Measurements from ENCODE around the gene NTM.

The NTM gene

DNA sequence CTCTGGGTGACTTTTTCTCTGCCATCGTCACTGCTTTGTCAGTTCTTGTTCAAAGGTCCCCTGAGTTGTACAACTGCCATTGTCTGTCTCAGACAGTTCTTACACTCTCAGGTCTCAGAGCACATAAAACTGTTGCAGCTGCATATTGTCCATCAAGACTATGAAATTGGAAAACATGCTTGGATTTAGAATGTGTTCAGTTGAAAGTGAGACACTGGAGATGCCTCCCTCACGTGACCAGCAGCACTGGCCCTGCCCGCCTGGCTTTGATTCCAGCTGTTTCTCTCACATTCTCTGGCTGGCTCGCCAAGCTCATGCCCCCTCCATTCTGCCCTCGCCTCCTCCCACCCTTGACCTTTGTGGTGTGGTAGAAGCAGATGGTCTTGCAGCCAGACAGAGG lies 244.2 kb downstream of the NTM start:
- DNase-seq: no peak

DNA sequence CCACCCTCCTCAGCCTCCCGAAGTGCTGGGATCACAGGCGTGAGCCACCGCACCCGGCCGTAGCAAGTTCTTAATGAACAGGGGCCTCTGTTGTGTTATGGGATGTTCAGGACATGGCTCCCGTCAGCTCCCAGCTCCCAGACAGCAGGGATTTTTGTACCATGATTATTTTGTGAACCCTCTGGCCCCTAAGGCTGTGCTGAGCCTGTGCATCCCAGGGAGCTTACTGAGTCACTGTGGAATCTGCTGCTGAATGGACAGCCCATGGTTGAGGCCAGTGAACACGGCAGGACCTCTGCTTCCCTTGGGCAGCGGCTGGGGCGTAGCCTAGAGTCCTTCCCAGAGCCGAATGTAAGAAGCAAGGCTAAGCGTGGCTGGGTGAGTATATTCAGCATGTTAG lies 245.2 kb downstream of the NTM start:
- no peak for DNase-seq

DNA sequence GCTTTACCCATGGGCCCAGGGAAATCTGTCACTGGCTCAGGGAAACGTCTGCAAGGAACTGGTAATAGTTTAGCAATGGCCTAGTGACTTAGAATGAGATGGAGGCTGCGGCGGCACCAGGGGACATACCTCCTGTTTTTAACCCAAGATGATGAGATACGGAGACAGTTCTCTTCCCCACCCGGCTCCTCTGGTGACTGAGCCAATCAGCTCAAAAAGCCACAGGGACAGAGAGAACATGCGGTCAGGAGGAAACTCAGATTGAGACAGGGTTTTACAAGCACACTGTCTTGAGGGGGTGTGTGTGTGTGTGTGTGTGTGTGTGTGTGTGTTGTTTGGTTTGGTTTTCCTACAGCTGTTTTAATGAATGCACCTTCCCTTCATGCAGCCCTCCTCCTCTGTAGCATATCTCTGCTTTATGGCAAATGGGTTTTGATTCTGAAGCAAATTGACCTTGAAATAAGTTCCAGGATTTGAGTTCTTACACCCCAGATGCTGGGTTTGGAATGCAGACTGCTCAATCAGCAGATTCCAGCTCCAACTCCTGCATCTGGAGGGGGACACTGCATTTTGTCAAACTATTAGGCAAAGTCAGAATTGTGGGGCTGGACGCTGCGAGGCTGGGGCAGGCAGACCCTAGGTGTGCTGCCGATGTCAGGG lies 246.2 kb downstream of the NTM start:
- DNase-seq: no peak

DNA sequence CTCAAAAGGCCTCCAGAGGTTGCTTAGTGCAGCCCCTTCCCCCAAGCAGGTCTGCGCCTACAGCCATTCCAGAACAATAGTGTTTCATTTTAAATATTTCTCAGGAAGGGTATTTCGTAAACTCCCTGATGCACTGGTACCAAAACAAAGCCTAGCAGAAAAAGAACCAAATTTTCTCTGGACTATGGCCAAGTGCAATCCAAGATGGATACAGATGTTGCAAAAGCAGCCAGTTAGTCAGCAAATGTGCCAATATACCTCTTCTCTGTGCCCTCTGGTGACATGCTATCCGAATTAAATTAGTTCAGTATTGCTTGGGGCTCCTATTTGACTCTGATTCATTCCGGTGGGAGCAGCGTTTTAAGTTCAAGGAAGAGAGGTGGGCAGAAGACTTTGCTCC lies 247.8 kb downstream of the NTM start:
- DNase-seq: no peak

DNA sequence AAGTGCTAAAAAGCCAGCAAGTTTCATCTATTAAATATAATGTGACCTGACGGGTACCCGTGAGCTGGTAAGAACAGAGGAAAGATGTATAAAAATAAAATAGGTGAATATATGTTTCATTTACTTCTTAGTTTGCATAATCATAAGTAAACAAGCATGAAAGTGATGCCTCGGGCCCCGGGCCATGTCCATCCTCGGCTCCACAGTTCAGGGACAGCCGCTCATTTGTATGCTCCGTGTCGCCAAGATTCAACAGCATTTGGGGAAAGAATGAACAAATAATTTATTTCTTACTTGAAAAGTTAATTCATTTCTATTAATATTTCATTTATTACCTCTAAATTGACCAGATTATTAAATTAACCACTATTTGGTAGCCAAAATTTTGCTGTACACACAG lies 251.8 kb downstream of the NTM start:
- no peak for DNase-seq

DNA sequence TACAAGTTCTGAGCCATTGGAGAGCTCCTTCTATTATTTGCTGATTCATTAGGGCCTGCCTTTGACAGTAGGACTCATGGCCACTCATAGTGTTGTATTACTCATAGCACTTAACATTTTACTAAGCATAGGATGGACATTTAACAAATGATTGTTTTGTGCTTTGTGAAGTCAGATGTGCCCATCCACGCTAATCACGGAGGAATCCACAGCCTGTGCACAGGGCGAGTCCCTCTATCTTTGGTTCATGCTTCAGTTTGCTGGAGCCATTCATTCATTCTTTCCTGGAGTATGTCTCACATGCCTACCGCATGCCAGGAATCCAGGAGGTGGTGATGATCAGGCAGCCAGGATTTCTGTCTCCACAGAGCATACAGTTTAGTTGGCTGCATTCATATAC lies 254.1 kb downstream of the NTM start:
- DNase-seq: no peak

DNA sequence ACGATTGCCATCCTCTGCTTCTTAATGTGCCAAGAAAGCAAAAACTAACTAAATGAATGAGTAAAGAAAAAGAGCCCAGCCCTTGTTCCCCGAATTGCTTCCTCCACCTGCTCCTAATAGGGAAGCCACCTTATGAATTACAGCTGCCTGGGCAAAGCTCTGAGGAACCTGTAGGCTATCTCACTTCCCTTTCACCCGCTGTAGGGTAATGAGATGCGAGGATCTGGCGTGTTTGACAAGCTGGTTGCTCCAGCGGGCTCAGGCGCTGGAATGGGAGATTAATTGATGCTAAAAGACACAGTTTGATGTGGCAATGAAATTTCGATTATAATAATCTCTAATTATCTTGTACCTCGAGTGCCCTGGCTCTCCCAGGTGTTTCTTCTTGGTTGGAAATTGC lies 256.4 kb downstream of the NTM start:
- no peak for DNase-seq

DNA sequence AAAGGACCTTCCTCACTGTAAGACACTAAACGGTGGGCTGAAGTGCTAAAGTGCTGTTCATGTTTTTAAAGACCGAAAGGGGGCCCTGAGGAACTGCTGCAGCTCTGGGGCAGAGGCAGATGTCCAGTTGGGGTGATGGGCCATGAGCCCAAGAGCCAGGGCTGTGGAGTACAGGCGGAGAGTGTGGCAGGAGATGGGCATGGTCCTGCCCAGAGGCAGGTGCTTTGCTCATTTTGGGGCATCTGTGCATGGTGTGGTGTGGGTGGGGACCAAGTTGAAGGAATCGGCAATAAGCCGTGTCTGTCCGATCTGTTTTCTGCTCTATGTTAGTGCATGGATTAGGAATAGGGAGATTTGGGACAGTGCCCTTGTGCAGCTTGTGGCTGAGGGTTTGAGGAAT lies 258.3 kb downstream of the NTM start:
- no peak for DNase-seq

DNA sequence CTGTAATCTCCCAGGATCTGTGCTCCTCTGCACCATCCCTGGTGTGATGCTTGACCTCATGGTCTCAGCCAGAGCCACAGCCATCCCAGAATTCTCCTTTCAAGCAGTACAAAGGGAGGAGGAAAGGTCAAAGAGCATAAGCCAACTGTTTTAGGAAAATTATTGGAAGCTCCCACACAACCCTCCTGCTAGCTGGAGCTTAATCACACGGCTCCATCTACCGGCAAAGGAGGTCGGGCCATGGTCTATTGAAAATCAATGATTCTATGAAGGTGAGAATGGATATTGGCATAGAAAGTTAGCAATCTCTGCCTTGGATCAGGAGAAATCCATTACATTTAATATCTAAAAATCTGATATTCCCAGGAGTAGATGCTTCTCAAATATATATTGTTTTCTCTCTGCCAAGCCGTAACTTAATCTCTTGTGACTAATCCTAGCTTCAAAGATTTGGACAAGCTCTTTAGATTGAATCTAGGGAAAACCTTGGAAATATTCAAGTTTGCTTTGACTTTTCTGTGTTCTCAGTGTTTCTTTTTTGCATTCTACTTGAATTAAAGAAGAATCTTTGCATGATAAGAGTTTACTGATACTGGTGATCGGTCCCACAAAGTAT lies 259.6 kb downstream of the NTM start:
- DNase-seq: no peak

DNA sequence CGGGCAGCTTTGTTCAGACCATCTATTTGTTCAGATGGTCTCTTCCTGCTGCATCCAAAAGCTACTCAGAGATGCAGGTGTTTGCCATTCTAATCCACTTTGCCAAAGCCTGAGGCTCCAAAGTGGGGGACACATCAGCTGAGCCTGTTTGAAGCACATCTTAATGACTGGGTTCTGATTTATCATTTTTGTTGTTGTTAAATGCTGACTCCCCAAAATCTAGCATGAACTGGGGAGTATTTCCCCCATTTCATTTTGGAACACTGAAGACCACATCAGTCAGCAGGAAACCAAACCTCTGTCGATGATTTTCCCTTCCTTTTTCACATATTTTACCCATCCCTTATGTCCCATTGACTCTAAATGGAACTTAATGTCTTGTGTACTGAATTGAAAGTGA lies 262.6 kb downstream of the NTM start:
- no peak for DNase-seq

DNA sequence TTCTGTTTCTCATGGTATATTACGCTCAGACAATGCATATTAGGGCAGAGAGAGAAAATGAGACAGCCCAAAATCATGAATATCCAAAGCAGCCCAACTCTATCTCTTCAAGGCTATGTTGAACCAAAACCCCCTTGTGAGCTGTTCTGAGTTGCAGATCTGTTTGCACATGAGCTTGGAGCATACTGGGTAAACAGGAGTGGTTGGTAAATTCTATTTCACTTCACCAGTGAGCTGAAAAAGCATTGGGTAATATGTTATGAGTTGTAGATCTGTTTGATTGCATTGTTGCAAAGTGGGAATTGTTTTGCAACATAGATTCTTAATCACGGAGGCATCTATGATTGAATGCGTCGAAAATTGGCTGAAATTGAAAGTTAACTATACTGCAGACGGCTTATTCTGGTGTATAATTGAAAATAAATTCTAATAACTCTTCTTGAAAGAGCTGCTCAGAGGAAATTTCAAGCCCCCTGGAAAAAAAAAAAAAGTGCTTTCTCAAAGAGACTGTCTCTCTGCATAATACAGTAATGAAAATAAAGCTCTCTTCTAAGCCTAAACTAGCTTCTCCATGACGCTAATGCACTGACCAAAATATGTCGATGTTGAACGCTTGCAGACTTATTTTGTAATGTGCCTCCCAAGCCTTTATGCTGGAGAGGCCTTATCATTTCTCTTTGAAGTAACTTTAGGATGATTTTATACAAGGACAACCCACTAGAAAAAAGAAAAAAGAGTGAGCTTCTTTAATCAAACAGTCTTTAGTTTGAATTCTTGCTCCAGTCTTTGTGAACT lies 263.7 kb downstream of the NTM start:
- no peak for DNase-seq

DNA sequence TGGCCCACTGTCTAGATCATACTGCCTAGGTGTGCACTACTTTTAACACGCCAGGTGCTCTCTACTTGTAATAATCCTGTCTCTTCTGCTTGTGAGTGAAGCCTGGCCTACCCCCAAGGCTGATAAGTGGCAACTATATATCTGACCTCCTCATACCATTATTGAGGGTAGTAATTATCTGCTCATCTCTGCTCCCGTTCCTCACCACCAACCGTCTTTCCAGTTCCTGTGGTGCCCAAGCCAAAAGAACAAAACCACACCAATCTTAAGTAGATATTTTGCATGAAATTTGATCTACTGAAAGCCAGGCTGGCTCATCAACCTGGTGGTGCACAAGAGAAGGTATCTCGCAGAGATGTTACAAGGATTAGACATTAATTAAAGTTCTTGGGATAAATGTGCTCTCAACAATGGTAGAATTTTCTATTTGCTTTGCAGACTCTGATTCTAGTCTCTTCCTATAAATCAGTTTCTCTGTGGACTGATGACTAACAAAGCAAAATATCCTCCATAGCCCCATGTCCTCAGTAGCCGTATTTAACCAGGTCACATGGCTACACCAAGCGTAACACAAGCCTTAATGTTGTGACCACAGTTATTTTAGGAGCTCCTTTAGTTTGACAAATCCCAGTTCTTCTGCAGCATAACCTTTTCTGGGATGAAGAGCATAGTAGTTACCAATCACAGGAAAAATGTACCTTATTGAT lies 267.2 kb downstream of the NTM start:
- DNase-seq: no peak

DNA sequence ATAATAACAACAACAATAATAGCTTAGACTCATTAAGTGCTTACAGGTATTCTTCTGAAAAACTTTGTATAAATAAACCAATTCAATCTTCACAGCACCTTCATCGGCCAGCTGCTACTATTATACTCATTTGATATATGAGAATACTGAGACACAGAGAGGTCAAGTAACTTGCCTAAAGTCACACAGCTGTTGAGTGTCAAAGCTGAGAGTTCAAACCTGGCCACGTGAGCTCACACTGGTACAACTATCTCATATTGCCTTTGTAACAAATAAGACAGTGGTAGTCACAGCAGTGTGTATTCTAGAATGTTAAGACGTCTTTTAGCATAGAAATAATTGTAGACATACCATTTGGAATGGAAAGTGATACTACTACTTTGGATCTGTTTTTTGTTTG lies 268.5 kb downstream of the NTM start:
- no peak for DNase-seq

DNA sequence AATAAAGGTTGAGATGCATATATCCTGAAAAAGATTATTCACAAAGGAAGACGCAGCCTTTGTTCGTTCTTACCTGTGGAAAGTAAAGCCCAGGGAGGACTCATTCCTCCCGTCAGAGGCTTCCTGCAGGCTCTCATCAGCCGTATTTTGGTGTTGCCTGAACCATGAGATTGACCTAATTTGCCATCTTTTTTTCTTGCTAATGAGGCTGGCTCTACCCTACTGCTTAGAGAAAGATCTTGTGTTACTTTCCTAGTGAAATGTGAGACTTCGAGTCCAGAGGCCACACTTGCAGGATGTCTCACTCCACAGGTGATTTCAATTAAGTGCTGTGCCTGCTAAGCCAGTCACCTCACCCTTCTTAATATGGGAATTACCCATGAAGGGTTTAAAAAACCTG lies 269.9 kb downstream of the NTM start:
- DNase-seq: no peak

DNA sequence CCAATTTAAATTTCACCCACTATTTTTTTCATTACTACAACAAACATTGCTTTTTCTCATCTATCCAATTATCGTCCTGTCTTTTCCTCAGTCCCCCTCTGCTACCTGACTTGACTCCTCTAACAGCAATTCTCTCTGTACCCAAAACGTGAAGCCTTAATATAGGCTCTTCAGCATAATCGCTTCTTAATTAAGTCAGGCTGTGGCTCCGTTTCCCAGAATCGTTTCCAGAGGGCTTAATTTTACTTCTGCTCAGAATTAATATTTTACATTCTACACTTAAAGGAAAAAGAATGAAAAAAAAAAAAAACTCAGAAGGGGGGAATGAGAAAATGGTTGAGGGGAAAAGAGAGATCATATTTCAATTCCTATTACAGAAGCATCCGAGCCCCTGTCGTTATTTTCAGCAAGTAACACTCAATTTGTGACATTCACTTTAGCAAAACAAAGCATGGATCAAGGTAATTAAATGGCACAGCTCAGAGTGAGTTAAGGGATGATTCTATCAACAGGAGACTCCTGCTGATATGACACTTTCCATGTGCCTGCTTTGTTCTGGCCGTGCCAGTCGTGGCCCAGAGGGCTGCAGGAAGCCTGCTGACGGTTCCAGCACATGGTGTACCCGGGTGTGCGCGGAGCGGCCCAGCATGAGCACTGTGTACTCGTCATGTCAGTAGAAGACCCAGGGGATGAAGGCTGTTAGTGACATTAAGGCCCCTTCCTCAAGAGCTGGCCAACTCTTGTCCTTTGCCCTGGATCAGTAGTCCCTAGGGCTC lies 272.5 kb downstream of the NTM start:
- DNase-seq: no peak

DNA sequence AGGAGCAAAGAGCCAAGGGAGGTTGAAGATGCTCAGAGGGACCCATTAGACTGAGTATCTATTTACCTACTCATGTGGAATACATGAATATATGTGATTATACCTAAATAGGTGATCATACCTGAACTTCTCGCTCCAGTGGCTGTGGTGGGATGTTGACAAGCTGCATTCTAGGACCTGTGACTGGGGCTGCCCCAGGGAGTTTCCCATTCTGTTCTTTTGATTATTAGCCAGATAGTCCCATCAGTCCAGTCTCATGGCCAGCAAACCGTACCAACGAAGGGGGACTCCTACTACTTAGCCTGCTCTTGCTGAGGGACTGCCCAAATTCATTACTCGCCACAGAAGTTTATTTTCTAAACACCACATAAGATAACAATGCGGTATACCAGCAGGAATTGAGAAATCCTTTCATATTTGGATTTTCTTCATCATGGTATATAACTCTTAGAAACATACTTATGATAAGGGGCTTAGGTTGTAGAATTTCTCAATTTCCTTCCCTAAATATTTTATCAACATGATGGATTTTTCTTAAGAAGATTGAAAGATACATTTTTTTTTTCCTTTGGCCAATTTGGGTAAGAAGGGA lies 273.9 kb downstream of the NTM start:
- DNase-seq: no peak

DNA sequence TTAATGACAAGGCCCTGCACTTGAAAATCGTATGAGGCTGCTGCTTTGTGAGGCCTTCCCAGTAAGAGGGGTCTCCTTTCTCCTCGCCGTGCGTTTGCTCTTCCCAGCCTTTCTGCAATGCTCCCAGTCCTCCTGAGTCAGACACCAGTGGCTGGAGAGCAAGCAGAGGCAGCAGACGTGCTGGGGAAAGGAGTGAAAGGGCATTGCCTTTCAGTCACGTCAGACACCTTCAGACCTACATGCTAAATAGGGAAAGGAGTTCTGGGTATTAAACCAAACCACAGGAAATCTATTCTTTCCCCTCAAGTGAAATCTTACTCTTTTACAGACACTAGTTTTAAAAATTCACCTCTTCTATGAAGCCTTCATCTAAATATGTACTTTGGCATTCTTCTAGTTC lies 274.8 kb downstream of the NTM start:
- DNase-seq: no peak

DNA sequence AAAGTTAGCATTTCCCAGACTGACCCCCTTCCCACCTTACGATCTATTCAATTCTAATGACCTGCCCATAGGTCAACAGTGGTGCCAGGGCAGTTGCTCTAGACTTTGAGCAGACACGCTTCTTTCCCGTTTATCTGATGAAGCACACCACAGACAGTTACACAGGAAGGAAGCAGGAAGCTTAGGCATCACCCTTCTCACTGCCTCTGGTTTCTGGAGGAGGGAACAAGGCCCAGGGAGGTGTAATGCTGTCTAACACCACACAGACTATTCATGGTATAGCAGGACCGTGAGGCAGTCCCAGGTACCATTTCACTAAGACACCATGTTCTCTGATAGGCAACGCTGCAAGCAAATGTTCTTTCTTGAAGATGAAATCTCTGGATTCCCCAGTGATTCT lies 279.4 kb downstream of the NTM start:
- DNase-seq: no peak

DNA sequence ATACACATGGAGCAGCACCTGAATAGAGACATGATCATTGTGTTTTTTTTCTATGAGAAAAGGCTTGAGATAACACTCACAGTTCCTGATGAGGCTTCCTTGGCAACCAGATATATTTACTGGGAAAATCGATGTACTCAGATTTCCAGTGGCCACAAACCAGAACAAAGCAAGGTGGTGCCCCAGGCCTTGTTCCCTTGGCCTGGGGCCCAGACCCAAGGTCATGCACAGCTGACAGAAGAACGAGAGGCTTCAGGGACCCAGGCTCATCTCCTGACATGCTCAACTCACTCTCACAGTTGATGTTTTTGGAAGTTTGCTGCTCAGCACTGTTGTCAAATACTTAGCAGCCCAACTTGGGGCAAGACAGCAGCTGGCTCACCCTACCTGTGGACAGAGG lies 281.8 kb downstream of the NTM start:
- DNase-seq: no peak

DNA sequence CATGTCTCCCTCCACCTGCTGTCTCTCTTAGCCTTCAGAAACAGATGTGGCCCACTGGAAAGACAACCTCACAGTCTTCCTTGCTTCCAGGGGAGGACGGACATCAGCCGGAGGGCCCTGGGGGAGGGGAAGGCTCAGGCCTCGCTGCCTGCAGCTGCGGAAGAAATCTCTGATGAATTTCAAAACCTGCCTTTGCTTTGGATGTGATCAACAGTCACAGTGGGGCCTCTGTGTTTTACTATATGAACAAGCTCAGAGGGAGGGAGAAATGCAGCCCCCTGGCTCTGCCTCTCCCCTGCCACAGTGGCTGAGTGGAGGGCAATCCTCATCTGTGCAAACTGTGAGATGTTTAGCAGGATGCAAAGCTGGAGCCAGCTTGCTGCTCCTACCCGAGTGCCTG lies 282.8 kb downstream of the NTM start:
- no peak for DNase-seq

DNA sequence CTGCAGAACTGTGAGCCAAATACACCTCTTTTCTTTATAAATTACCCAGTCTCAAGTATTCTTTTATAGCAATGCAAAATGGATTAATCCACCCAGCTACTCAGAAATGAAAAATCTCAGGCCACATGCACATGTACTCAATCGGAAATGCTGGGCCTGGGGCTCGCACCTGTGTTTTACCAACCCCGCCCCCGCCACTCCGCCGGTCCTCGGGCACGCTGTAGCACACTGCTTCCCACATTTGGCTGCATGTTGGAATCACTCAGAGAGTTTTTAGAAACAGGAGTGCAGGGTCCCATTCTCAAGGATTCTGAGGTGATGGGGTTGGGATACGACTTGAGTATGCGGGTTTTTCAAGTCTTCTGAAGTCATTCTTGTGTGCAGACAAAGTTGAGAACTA lies 284.4 kb downstream of the NTM start:
- DNase-seq: no peak

DNA sequence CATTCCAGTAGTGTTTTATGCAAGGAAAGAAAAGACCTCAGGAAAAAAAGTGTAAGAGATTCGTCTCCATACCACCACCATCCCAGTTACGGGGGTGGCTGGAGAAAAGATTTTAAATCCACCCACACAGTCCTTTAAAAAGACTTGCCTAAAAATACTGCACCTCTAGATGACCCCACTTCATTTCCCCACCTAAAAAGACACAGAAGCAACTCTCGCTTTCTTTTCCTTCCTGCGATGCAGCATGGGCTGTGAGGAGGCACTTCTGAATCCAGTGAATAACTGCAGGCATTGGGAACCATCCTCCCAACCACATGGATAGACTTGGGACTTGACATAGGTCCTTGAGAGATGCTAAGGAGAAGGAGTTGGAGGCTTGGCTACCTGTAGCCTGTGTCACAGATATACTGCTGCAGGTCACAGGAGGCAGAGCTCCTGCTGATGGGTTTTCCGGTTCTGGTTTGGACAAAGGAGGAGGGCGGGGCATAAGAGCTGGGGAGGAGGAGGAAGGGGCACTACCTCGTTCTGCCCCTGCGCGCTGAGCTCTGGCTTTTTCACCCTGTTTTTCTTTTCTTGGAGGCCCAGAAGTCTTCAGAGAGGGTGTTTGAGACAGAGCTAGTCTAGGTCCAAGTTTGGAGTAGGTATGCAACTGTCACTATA lies 285.9 kb downstream of the NTM start:
- DNase-seq: no peak

All from activated naive CD4-positive, alpha-beta T cell treated with Interleukin-2 at 50 U/mL for 16 hours (primary cell).